CD4-positive, alpha-beta T cell (primary cell): Measurements from ENCODE around the gene IQGAP2. TPM values are rescaled to one million over a fixed set of nuclear protein-coding genes. Genes with fewer than 3 reads are reported as not detected.

Source experiments
- ATAC-seq: fragments of 200-7000 bp; cut with Tn5 transposase; one replicate; pipeline ENCODE4 v1.10.0; 2022; ENCODE audit warnings: mild to moderate bottlenecking; ENCODE audit not compliant: poor library complexity
- CTCF ChIA-PET: fragments of 350-600 bp; sonication (Branson Sonifier 250); formaldehyde crosslinking; loops from one replicate; lab custom pipeline; 2021; ENCODE audit warnings: antibody characterized with exemption, inconsistent platforms; lab: Charles Lee
- POLR2A ChIA-PET: fragments of 350-600 bp; sonication (Branson Sonifier 250); formaldehyde crosslinking; loops from one replicate; lab custom pipeline; 2021; ENCODE audit warnings: antibody characterized with exemption, inconsistent platforms; lab: Charles Lee
- DNase-seq, 14 experiments: peaks; one replicate each; pipeline ENCODE4 v3.0.0-alpha.2; 2013 to 2020; ENCODE audit warnings: mixed read lengths in 2 of 14
- H3K27ac ChIP-seq, 2 donors: one replicate each; pipeline versions ENCODE4 v1.5.1 to v1.7.0; 2013; ENCODE audit warnings: low read length in 2 of 2, low read depth in 1 of 2, mild to moderate bottlenecking in 1 of 2
- H3K27me3 ChIP-seq, 2 experiments: 1 replicate in 1 of 2; 2 replicates in 1 of 2; pipeline versions ENCODE4 v1.6.1 to v1.7.0; 2013; ENCODE audit warnings: low read length in 2 of 2, control low read depth in 1 of 2, mild to moderate bottlenecking in 1 of 2, moderate library complexity in 1 of 2; ENCODE audit not compliant: insufficient read depth in 2 of 2, control insufficient read depth in 1 of 2
- H3K36me3 ChIP-seq: one replicate; pipeline ENCODE4 v1.6.1; 2013; ENCODE audit warnings: low read length, control low read depth; ENCODE audit not compliant: insufficient read depth
- H3K4me1 ChIP-seq: one replicate; pipeline ENCODE4 v1.6.1; 2013; ENCODE audit warnings: low read length, control low read depth; ENCODE audit not compliant: insufficient read depth
- H3K4me3 ChIP-seq: one replicate; pipeline ENCODE4 v1.5.1; 2013; ENCODE audit warnings: mild to moderate bottlenecking, low read length, moderate library complexity
- H3K9me3 ChIP-seq, 2 experiments: 1 replicate in 1 of 2; 2 replicates in 1 of 2; pipeline versions ENCODE4 v1.6.1 to v1.7.0; 2013; ENCODE audit warnings: low read length in 2 of 2, mild to moderate bottlenecking in 2 of 2, control low read depth in 1 of 2, moderate library complexity in 1 of 2; ENCODE audit not compliant: control insufficient read depth in 1 of 2, insufficient read depth in 1 of 2
- H3K27ac Mint-ChIP-seq: one replicate; pipeline ENCODE4 v1.8.0; 2020; ENCODE audit warnings: mixed read lengths
- H3K27me3 Mint-ChIP-seq: one replicate; pipeline ENCODE4 v1.8.0; 2021; ENCODE audit warnings: mixed read lengths
- H3K36me3 Mint-ChIP-seq: one replicate; pipeline ENCODE4 v1.8.0; 2021; ENCODE audit warnings: low read depth, mixed read lengths
- H3K4me1 Mint-ChIP-seq: one replicate; pipeline ENCODE4 v1.8.0; 2021; ENCODE audit warnings: low read depth, mixed read lengths
- H3K4me3 Mint-ChIP-seq: one replicate; pipeline ENCODE4 v1.8.0; 2020; ENCODE audit warnings: mild to moderate bottlenecking, mixed read lengths
- H3K9me3 Mint-ChIP-seq: one replicate; pipeline ENCODE4 v1.8.0; 2020; ENCODE audit warnings: mixed read lengths
- CTCF ChIP-seq: fragments of 200-600 bp; IDR thresholded peaks from one replicate; pipeline ENCODE4 v1.8.0; 2022; ENCODE audit warnings: antibody characterized with exemption, mild to moderate bottlenecking
- intact Hi-C, 2 experiments: fragments of 100-400 bp; cut with DNase I in 1 of 2; cut with micrococcal nuclease in 1 of 2; formaldehyde crosslinking; loops; one replicate each; pipeline versions ENCODE4 v1.15.1 to v1.9.0; 2023 to 2025; cut with DNase I, micrococcal nuclease
- total RNA-seq, 174 experiments: library from RNA in 2 of 174; stranded (reverse) in 2 of 174; gene quantifications; one replicate each; pipeline ENCODE4 v1.2.3 and lab custom pipeline; 2021 to 2026

IQGAP2 gene
- total RNA-seq, 2 experiments from 2014 or later: 58.8 TPM

GRCh38 chr5:76701298-76701697, 298.2 kb downstream of the IQGAP2 start:
- ChIA-PET CTCF (no interaction called here), POLR2A (no interaction called here)
- H3K27ac ChIP-seq: no peak overlapping the region
- H3K4me3 ChIP-seq: no peak overlapping the region
- no peaks in the 10 kb centered on the region for H3K9me3 ChIP-seq
- H3K4me3 Mint-ChIP-seq: no peak overlapping the region
- intact Hi-C loops: no loop called here
- peaks cover 79% of the 10 kb centered on the region for H3K36me3 Mint-ChIP-seq
- no peaks in the 10 kb centered on the region for H3K9me3 Mint-ChIP-seq
- H3K27ac Mint-ChIP-seq: no peak overlapping the region
- ATAC-seq (no peak), DNase-seq (no peak)
- TF ChIP-seq CTCF: no peak
- H3K36me3 ChIP-seq: peaks cover 76% of the 10 kb centered on the region
- no peaks in the 10 kb centered on the region for H3K27me3 ChIP-seq
- H3K4me1 Mint-ChIP-seq: no peaks in the 10 kb centered on the region
- no peaks in the 10 kb centered on the region for H3K27me3 Mint-ChIP-seq
- no peaks in the 10 kb centered on the region for H3K4me1 ChIP-seq

- no peaks in the 10 kb centered on the region for H3K27me3 Mint-ChIP-seq
- Histone ChIP-seq H3K9me3 (no peaks in the 10 kb centered on the region), H3K4me1 (no peaks in the 10 kb centered on the region), H3K36me3 (peaks cover 72% of the 10 kb centered on the region), H3K4me3 (no peak overlapping the region), H3K27ac (no peak overlapping the region), H3K27me3 (no peaks in the 10 kb centered on the region)
- no peak overlapping the region for H3K4me3 Mint-ChIP-seq
- H3K9me3 Mint-ChIP-seq: no peaks in the 10 kb centered on the region
- ChIA-PET CTCF (interaction anchor here (1.5 to 2.5 kb wide), 2 partner anchors 33 to 71 kb away, joined by 5 to 12 read pairs; no protein-coding TSS in a partner anchor), POLR2A (no interaction called here)
- TF ChIP-seq CTCF: no peak
- no peak overlapping the region for H3K27ac Mint-ChIP-seq
- DNase-seq: no peak
- H3K36me3 Mint-ChIP-seq: peaks cover 76% of the 10 kb centered on the region
- ATAC-seq: no peak
- intact Hi-C loops: no loop called here
- no peaks in the 10 kb centered on the region for H3K4me1 Mint-ChIP-seq
These were observed 300.6 kb downstream of the IQGAP2 start for GRCh38 chr5:76703707-76704106.

GRCh38 chr5:76704131-76704663, 301.1 kb downstream of the IQGAP2 start:
- H3K4me3 Mint-ChIP-seq: no peak overlapping the region
- H3K4me1 ChIP-seq: no peaks in the 10 kb centered on the region
- no peak for DNase-seq
- H3K36me3 ChIP-seq: peaks cover 67% of the 10 kb centered on the region
- no peaks in the 10 kb centered on the region for H3K27me3 Mint-ChIP-seq
- H3K9me3 Mint-ChIP-seq: no peaks in the 10 kb centered on the region
- H3K36me3 Mint-ChIP-seq: peaks cover 71% of the 10 kb centered on the region
- no peaks in the 10 kb centered on the region for H3K4me1 Mint-ChIP-seq
- ChIA-PET CTCF (interaction anchor here (1.5 to 2.5 kb wide), 2 partner anchors 32 to 70 kb away, joined by 5 to 12 read pairs; no protein-coding TSS in a partner anchor), POLR2A (no interaction called here)
- H3K27ac Mint-ChIP-seq: no peak overlapping the region
- no peak overlapping the region for H3K27ac ChIP-seq
- H3K4me3 ChIP-seq: no peak overlapping the region
- H3K27me3 ChIP-seq: no peaks in the 10 kb centered on the region
- no peaks in the 10 kb centered on the region for H3K9me3 ChIP-seq
- intact Hi-C loops: no loop called here
- ATAC-seq: no peak
- no peak for TF ChIP-seq CTCF
